ENCODE results near the gene DCUN1D4.

Gene DCUN1D4
- long read RNA-seq, donor 1, full-length matches to known transcripts: 6 of 6 reads
- long read RNA-seq, donor 1, partial matches to known transcripts: 0 of 6 reads
- long read RNA-seq, donor 1, other reads (novel, unspliced or antisense): 0 of 6 reads
- long read RNA-seq, donor 2, full-length matches to known transcripts: 7 of 7 reads
- long read RNA-seq, donor 2, partial matches to known transcripts: 0 of 7 reads
- long read RNA-seq, donor 2, other reads (novel, unspliced or antisense): 0 of 7 reads
- long read RNA-seq, donor 3, full-length matches to known transcripts: 5 of 5 reads
- long read RNA-seq, donor 3, partial matches to known transcripts: 0 of 5 reads
- long read RNA-seq, donor 3, other reads (novel, unspliced or antisense): 0 of 5 reads
- long read RNA-seq, donor 4, full-length matches to known transcripts: 3 of 3 reads
- long read RNA-seq, donor 4, partial matches to known transcripts: 0 of 3 reads
- long read RNA-seq, donor 4, other reads (novel, unspliced or antisense): 0 of 3 reads
- long read RNA-seq, donor 5, full-length matches to known transcripts: 6 of 6 reads
- long read RNA-seq, donor 5, partial matches to known transcripts: 0 of 6 reads
- long read RNA-seq, donor 5, other reads (novel, unspliced or antisense): 0 of 6 reads
- long read RNA-seq, donor 6, full-length matches to known transcripts: 5 of 5 reads
- long read RNA-seq, donor 6, partial matches to known transcripts: 0 of 5 reads
- long read RNA-seq, donor 6, other reads (novel, unspliced or antisense): 0 of 5 reads
- long read RNA-seq, donor 7, full-length matches to known transcripts: 4 of 4 reads
- long read RNA-seq, donor 7, partial matches to known transcripts: 0 of 4 reads
- long read RNA-seq, donor 7, other reads (novel, unspliced or antisense): 0 of 4 reads
- long read RNA-seq, donor 8, full-length matches to known transcripts: 6 of 6 reads
- long read RNA-seq, donor 8, partial matches to known transcripts: 0 of 6 reads
- long read RNA-seq, donor 8, other reads (novel, unspliced or antisense): 0 of 6 reads

- peak; percentile 96 for DNase-seq
Observed at GRCh38 chr4:51842554-51843308, at the start of gene DCUN1D4. Gene DCUN1D4, plus strand, starts transcription at chr4:51843153. Its CDS starts 90 bp downstream, at chr4:51843243.

GRCh38 chr4:51820443-51821234 lies 22.3 kb upstream of the DCUN1D4 start:
- no peak for DNase-seq

DNA sequence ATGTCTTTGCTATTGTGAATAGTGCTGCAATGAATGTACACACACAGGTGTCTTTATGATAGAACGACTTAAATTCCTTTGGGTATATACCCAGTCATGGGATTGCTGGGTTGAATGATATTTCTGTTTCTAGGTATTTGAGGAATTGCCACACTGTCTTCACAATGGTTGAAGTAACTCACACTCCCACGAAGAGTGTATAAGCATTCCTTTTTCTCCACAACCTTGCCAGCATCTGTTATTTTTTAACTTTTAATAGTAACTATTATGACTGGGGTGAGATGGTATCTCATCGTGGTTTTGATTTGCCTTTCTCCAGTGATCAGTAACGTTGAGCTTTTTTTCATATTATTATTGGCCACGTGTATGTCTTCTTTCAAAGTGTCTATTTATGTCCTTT lies 17.6 kb upstream of the DCUN1D4 start:
- no peak for DNase-seq

DNA sequence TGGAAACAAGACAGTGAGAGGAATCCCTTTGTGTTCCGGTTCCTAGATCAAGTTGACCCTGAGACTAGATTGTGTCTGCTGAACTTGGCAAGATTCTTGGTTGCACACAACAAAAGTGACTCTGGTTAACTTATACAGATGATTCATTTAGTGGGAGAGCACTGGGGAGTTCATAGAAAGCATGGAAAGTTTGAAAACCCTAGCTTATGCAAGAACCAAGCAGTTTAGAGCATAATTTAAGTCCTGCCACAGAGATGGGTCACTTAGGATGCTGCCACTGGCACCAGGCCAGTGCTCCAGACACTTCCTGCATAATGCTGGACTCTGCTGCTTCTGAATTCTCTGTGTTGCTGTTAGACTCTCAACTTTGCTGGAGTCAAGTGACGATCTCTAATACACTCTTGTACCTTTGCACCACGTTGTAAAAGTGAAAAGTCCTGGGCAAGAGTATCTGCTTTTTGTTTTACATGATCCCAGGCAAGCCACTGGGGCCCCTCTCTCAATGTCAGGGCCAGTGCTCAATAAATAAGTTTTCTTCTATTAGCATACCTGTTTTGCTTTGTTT lies 12.7 kb upstream of the DCUN1D4 start:
- no peak for DNase-seq

DNA sequence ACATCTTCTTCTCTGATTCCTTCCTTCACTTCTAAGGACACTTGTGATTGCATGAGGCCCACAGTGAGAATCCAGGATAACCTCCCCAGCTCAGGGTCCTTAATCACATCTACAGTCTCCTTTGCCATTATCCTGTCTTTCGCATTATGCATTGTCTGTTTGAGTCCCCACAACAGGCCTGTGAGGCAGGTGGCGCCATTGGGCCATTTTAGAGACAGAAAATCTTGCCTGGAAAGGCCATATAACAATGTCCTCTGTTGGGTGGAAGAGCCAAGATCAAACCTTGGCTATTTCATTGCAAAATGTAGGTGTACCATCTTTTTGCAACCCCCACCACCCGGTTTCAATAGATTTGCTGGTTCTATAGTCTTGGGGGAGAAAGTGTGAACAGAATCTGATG lies 11.8 kb upstream of the DCUN1D4 start:
- peak; percentile 15 for DNase-seq

GRCh38 chr4:51833236-51833635 lies 9.7 kb upstream of the DCUN1D4 start:
- DNase-seq: no peak

GRCh38 chr4:51835079-51835478 lies 7.9 kb upstream of the DCUN1D4 start:
- no peak for DNase-seq

GRCh38 chr4:51835855-51836254 lies 7.1 kb upstream of the DCUN1D4 start:
- DNase-seq: no peak

DNA sequence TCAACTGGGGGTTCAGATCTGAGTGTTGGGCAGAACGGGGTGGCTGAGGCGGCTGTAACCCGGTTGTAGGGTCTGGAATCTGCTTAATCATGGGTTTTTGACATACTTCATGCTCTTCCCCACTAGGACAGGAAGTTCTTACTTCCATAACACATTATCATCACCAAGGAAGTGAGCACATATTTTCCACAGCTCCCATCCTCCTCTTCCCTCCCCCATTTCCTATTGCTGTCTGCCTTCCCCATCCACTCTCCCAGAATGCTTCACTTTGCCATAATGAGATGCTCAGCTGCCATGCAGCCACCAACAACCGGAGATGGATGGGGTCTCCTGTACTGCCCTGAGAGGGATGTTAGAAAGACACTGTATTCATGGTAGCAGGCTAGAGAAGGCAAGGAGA lies 6.4 kb upstream of the DCUN1D4 start:
- DNase-seq: no peak

- no peak for DNase-seq
Observed at GRCh38 chr4:51840781-51841180, 2.2 kb upstream of the DCUN1D4 start.

- no peak for DNase-seq
Observed at GRCh38 chr4:51842167-51842553, 793 bp upstream of the DCUN1D4 start.

DNA sequence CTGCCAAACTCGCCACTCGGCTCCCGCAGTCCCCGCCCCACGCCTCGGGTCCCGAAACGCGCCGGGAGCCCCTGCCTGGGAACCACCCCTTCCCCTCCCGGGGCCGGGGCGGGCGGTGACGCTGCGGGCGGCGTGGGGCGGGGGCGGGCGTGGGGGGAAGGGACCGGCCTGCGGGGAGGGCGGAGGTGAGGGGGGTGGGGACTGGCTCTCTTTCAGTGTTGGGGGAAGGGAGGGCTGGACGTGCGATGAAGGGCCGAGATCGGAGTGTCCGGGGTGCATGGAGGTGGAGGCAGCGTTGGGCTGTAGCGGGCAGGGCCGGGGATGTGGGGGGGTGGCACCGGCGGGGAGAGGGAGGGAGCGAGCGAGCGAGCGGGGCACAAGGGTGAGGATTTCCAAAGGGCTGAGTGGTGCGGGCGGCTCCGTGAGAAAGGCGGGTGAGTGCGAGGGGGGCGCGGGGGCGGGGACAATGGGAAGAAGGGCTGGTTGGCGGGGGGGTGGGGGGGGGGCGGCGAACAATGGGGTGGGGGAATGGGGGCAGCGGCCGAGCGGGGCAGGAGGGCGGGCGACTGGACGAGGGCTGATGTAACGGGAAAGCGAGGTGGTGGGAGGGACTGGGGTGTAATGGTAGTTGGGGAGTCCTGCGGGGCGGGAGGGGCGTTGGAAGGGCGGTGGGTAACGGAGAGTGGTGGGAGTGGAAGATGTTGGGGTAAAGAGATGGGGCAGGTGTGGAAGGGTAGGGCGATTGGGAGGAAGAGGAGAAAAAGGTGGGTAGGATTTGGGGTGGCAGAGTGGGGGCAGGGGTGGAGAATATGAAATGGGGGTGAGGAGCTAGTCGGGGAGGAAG lies 578 bp downstream of the DCUN1D4 start:
- no peak for DNase-seq

- peak; percentile 76 for DNase-seq
Observed at GRCh38 chr4:51844153-51845054, 1.5 kb downstream of the DCUN1D4 start.

DNA sequence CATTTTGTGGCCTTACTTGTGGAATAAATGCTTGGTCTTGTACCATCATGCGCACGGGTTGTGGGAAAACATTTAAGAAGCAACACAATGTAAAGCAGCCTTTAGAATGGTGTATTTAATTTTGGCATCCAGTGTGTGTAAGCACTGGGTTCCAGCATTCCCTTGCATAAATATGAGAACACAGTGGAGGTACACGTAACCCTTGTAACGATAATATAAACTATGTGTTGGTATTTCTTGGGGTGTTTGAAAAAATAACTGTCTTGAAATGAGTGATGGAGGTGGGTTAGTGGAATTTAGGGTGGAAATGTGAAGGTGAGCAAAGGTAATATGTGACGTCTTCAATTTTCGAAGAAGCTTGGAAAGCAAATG lies 2.1 kb downstream of the DCUN1D4 start:
- DNase-seq: no peak

DNA sequence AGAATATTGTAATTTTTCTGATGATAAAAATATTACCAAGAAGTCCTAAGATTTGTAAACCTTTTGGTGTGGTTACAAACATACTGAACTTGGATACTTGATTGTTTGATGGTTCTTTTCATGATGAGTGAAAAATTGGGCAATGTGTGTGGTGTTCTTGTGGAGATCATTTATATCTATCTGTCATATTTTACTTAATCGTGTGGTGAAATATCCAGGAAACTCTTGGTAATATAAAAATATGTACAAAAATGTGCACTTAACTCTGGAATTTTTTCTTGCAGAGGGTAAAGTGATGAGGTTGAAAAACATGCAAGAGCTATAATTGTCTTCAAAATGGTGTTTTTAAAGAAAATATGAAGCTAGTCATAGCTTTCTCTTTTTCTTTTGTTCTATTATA lies 2.8 kb downstream of the DCUN1D4 start:
- no peak for DNase-seq

GRCh38 chr4:51849430-51849829 lies 6.5 kb downstream of the DCUN1D4 start:
- no peak for DNase-seq

DNA sequence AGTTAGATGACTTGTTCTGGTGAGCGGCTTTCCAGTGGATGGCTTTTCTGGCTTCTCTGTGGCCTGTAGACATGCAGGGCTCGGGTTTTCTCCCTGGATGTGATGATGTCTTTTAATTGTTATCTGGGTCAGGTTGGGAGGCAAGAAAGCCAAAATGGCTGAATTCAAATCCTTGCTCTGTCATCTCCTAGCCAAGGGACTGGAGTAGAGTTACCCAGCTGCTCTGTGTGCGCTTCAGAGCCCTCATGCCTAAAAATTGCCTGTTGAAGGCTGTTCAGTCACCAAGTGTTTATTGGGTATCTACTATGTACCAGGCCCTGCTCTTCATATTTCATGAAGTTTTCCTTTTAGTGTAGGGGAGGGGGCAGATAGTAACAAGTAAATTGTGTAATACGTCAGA lies 7.3 kb downstream of the DCUN1D4 start:
- DNase-seq: no peak

- DNase-seq: no peak
Observed at GRCh38 chr4:51851090-51851936, 8.4 kb downstream of the DCUN1D4 start.
